ENCODE data around the gene UBE2J2. TPM values are rescaled to one million over a fixed set of nuclear protein-coding genes. Genes with fewer than 3 reads are reported as not detected.

UBE2J2 gene
- total RNA-seq, 2 donors from 2014 or later = 27.5 to 33.5 TPM

DNA sequence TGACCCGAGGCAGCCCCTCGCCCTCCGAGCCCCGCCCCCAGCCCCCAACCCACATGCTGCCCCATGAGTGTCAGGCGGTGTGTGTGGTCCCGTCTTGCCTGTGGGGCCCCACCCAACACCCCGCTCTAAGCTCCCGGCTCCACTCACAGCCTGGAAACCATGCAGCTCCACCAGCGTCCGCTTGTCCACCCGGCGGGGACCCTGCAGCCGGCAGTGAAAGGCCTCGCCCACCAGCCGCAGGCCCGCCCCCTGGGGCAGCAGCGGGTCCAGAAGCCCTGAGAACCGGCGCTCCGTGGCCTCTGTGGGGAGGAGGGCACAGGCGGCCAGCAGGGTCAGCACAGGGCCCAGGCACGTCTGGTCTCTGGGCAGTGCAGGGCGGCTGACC lies 29.9 kb downstream of the UBE2J2 start:
- Histone ChIP-seq H3K9me3 (no peaks in the 10 kb centered on the region), H3K4me1 (peaks cover 0 to 14% of the 10 kb centered on the region in 2 donors), H3K27ac (no peak overlapping the region), H3K4me3 (no peak overlapping the region), H3K27me3 (peaks cover 8 to 11% of the 10 kb centered on the region in 2 donors), H3K36me3 (no peaks in the 10 kb centered on the region)
- TF ChIP-seq, protein P1, sequence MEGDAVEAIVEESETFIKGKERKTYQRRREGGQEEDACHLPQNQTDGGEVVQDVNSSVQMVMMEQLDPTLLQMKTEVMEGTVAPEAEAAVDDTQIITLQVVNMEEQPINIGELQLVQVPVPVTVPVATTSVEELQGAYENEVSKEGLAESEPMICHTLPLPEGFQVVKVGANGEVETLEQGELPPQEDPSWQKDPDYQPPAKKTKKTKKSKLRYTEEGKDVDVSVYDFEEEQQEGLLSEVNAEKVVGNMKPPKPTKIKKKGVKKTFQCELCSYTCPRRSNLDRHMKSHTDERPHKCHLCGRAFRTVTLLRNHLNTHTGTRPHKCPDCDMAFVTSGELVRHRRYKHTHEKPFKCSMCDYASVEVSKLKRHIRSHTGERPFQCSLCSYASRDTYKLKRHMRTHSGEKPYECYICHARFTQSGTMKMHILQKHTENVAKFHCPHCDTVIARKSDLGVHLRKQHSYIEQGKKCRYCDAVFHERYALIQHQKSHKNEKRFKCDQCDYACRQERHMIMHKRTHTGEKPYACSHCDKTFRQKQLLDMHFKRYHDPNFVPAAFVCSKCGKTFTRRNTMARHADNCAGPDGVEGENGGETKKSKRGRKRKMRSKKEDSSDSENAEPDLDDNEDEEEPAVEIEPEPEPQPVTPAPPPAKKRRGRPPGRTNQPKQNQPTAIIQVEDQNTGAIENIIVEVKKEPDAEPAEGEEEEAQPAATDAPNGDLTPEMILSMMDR (IDR thresholded peaks at IDR 0.05) = no peak
- DNase-seq (ENCODE audit: low spot score) = no peak

DNA sequence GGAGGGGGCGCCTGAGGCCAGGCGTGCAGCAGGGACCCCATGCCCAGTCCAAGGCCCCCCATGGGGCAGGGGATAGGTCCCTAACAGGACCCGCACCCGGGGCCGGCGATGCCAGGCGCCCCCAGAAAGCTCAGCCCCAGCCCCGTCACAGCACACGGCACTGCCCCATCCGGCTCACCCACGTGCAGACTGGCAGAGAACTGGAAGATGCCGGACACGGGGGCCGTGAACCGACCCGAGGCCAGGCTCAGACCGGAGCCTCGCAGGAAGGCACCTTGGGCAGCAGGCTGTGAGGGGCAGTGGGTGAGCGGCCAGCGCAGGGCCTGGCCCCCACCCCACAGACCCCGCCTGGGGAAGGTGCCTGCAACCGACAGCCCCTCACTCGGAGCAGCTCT lies 30.4 kb downstream of the UBE2J2 start:
- H3K27me3 ChIP-seq = peaks cover 8 to 11% of the 10 kb centered on the region in 2 donors
- peaks cover 0 to 14% of the 10 kb centered on the region in 2 donors for H3K4me1 ChIP-seq

GRCh38 chr1:1242461-1243265 lies 31.0 kb downstream of the UBE2J2 start:
- TF ChIP-seq, protein P1 (IDR thresholded peaks at IDR 0.05) = no peak
- Histone ChIP-seq H3K4me1 (peaks cover 0 to 14% of the 10 kb centered on the region in 2 donors), H3K27ac (no peak overlapping the region), H3K36me3 (no peaks in the 10 kb centered on the region), H3K9me3 (no peaks in the 10 kb centered on the region), H3K27me3 (peaks cover 8 to 11% of the 10 kb centered on the region in 2 donors), H3K4me3 (no peak overlapping the region)
- no peak for DNase-seq (ENCODE audit: low spot score)

More for the DNA sequence above, 30.4 kb downstream of the UBE2J2 start:
- DNase-seq (ENCODE audit: low spot score) = no peak
- TF ChIP-seq, protein P1 (IDR thresholded peaks at IDR 0.05) = no peak
- H3K27ac ChIP-seq = no peak overlapping the region
- no peaks in the 10 kb centered on the region for H3K36me3 ChIP-seq
- no peak overlapping the region for H3K4me3 ChIP-seq
- no peaks in the 10 kb centered on the region for H3K9me3 ChIP-seq

DNA sequence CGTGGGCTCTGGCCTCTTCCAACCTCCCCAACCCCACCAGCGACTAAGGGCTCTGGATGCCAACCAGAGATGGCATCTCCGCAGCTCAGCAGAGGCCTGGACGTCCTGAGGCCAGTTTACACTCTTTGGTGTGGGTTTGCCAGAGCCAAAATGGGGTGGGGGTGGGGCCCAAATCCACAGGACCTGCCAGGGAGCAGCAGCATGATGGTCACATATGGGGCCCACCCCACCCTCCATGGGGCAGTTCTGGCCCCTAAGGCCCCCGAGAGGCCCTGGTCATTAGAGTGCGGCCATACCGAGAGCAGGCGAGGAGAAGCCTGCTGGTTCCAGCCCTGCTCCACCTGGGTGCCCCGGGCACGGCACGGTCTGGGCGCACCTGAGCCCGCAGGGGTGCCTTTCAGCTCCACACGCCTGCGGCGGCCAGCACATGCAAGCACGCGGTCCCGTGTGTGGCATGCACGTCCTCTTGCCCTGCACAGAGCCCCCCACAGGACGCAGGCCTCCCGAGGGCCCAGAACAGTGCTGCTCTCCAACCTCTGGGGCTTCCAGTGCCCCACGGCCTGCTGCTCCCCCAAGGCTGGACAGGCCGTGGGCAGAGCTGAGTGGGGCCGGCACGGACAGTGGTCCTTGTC lies 31.9 kb downstream of the UBE2J2 start:
- peaks cover 8 to 11% of the 10 kb centered on the region in 2 donors for H3K27me3 ChIP-seq
- DNase-seq (ENCODE audit: low spot score) = no peak
- TF ChIP-seq, protein P1 (IDR thresholded peaks at IDR 0.05) = no peak
- no peak overlapping the region for H3K27ac ChIP-seq
- H3K4me3 ChIP-seq = no peak overlapping the region
- no peaks in the 10 kb centered on the region for H3K36me3 ChIP-seq
- peaks cover 0 to 16% of the 10 kb centered on the region in 2 donors for H3K4me1 ChIP-seq
- no peaks in the 10 kb centered on the region for H3K9me3 ChIP-seq

GRCh38 chr1:1240822-1241587 lies 32.6 kb downstream of the UBE2J2 start:
- DNase-seq (ENCODE audit: low spot score) = no peak
- H3K4me3 ChIP-seq = no peak overlapping the region
- peaks cover 0 to 9% of the 10 kb centered on the region in 2 donors for H3K4me1 ChIP-seq
- H3K27me3 ChIP-seq = peaks cover 4 to 11% of the 10 kb centered on the region in 2 donors
- no peaks in the 10 kb centered on the region for H3K9me3 ChIP-seq
- H3K27ac ChIP-seq = no peak overlapping the region
- no peaks in the 10 kb centered on the region for H3K36me3 ChIP-seq
- TF ChIP-seq, protein P1 (IDR thresholded peaks at IDR 0.05) = no peak

Data from right atrium auricular region (tissue), 2 donors.